Cardiac fibroblast (primary cell): ENCODE measurements around the gene FOXK1.
A peak's percentile ranks its signal among the peaks of the same experiment; 100 is the strongest.
"Not testable (repeated sequence)": the region's sequence is repeated elsewhere in the genome, so short reads cannot be mapped to it uniquely, and the experiment has no call there.

ENCODE experiments used
- DNase-seq, 2 donors: peaks; one replicate each; pipeline versions ENCODE4 v3.0.0 to v3.0.0-alpha.2; 2010; ENCODE audit warnings: low read depth in 2 of 2
- H3K4me3 ChIP-seq, 2 donors: replicated peaks in 1 of 2; 1 replicate in 1 of 2; 2 replicates in 1 of 2; pipeline ENCODE4 v1.5.1; 2011; ENCODE audit warnings: low read depth in 2 of 2, low read length in 2 of 2, mild to moderate bottlenecking in 2 of 2, moderate library complexity in 1 of 2
- TF ChIP-seq, protein P1 (sequence below): IDR thresholded peaks from one replicate; pipeline ENCODE4 v1.5.1; 2011; ENCODE audit warnings: low read depth, mild to moderate bottlenecking, low read length, inconsistent platforms

The FOXK1 gene

DNA sequence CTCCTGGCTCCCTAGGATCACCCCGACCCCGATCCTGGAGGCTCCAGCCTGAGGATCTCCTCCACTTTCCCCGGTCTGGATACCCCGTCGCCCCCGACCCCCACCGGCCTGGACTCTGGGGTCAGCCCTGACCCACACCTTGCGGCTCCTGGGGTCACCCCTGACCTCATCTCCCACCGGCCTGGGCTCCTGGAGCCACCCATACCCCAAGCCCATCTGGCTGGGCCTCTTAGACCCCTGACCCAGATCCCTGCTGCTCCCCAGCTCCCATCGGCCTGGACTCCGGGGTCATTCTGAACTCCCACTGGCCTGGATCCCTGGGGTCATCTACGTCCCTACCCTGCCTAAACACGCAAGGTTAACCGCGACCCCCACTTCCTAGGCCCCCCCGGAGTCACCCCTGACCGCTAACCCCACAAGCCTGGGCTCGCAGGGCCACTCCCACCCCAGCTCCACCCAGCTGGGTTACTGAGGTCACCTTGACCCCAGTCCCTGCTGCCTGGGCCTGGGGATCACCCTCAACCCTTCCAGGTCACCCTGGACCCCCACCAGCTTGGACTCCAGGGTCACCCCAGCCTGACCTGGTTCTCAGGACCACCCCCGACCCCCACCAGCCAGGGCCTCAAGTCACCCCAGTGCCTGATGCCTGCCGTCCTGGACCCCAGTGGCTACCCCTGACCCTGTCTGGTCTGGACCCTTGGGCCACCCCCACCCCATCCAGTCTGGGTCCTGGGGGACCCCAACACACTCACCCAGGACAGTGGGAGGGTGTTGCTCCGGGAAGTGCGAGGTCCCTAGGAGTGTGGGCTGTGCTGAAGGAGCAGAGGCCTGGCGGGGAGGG lies 1.2 kb downstream of the FOXK1 start:
- TF ChIP-seq, protein P1, sequence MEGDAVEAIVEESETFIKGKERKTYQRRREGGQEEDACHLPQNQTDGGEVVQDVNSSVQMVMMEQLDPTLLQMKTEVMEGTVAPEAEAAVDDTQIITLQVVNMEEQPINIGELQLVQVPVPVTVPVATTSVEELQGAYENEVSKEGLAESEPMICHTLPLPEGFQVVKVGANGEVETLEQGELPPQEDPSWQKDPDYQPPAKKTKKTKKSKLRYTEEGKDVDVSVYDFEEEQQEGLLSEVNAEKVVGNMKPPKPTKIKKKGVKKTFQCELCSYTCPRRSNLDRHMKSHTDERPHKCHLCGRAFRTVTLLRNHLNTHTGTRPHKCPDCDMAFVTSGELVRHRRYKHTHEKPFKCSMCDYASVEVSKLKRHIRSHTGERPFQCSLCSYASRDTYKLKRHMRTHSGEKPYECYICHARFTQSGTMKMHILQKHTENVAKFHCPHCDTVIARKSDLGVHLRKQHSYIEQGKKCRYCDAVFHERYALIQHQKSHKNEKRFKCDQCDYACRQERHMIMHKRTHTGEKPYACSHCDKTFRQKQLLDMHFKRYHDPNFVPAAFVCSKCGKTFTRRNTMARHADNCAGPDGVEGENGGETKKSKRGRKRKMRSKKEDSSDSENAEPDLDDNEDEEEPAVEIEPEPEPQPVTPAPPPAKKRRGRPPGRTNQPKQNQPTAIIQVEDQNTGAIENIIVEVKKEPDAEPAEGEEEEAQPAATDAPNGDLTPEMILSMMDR = no peak
- peak in 1 of 2 donors; percentile 26 for DNase-seq

DNA sequence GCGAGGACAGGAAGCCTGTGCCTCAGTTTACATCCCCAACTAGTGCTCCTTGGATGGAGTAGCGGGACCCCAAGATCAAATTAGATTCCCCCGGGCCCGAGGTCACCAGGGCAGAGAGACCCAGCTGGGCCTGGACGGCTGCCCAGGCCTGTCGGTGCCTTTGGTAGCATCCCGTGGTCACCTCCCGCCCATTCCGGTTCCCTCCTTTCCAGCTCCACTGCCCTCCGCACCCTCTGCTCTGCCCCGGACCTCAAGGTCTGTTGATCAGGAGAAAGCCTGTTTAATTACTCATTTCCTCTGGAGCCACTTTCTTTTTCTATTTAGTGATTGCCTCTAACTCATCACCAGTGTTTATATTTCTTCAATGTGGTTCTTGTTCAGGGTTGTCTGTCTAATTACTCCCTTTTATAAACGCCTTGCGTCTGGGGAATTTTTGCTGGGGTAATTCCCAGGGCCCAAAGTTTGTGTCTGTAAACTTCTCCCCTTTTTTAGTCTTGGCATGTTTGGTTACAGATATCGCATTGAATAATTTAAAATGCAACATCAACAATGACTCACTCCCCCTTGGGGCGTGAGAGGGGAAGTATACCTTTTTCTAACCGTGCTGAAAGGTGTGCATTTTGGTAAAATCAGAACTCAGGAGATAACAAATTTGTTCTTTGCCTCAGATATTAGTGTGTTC lies 1.9 kb downstream of the FOXK1 start:
- DNase-seq = peak; percentile 71 to 76
- peak overlapping the region; percentile 89 to 90 for H3K4me3 ChIP-seq
- TF ChIP-seq, protein P1 = no peak

More for the DNA sequence above, 1.2 kb downstream of the FOXK1 start:
- H3K4me3 ChIP-seq = peak overlapping the region; percentile 89 to 90

DNA sequence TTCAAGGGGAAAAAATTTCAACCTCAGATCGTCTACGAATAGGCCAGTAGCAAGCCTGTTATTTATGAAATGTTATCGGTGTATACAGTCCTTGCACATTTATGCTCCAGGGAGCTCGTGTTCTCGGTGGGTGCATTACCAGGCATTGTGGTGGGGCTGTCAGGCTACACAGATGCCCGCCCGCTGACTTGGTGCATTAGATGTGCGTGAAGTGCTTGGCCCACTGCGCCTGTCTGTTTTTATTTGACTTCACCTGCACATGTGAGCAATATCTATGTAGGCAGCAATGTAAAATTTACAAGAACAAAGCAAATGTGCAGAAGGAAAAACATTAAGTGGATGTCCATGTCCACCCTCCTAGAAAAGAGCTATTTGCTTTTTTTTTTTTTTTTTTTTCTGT lies 2.8 kb downstream of the FOXK1 start:
- H3K4me3 ChIP-seq = peak overlapping the region in 1 of 2 donors; percentile 90
- TF ChIP-seq, protein P1 = no peak
- no peak for DNase-seq

DNA sequence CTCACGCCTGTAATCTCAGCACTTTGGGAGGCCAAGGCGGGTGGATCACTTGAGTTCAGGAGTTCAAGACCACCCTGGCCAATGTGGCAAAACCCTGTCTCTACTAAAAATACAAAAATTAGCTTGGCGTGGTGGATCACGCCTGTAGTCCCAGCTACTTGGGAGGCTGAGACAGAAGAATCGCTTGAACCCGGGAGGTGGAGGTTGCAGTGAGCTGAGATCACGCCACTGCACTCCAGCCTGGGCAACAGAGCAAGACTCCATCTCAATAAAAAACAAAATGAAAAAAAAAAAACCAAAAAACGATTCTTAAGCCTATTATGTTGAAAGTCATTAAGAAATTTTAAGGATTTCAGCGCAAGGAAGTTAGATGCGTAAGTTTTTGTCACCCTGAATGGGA lies 3.6 kb downstream of the FOXK1 start:
- DNase-seq, H3K4me3 ChIP-seq: not testable (repeated sequence)

DNA sequence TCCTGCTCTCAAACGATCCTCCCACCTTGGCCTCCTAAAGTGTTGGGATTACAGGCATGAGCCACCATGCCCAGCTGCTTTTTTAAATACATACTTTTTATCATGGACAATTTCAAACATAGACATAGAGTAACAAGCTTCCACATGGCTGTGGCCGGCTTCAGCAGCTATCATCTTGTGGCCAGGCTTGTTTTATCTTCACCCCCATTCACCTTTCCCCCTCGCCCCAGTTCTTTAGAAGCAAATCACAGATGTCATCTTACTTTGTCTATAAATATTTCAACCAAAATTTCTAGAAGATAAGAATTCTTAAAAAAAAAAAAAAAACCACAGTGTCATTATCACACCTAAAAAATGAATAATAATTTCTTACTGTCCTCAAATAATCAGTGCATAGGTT lies 5.9 kb downstream of the FOXK1 start:
- no peak for DNase-seq
- TF ChIP-seq, protein P1 = no peak
- H3K4me3 ChIP-seq = no peak overlapping the region

DNA sequence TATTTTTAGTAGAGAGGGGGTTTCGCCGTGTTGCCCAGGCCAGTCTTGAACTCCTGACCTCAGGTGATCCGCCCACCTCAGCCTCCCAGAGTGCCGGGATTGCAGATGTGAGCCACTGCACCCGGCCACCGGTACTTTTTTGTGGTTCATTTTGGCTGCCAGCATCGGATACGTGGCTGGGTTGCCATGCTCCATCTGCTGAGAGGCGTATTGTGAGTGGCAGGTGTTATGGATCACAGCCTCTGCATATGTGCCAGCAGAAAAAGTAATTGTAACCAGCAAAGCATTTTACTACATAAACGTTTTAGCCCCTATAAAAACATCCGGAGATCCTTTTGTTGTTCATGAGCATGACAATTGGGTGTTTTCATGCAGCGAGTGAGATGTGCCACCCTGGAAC lies 7.1 kb downstream of the FOXK1 start:
- DNase-seq = no peak
- no peak overlapping the region for H3K4me3 ChIP-seq
- TF ChIP-seq, protein P1 = no peak

DNA sequence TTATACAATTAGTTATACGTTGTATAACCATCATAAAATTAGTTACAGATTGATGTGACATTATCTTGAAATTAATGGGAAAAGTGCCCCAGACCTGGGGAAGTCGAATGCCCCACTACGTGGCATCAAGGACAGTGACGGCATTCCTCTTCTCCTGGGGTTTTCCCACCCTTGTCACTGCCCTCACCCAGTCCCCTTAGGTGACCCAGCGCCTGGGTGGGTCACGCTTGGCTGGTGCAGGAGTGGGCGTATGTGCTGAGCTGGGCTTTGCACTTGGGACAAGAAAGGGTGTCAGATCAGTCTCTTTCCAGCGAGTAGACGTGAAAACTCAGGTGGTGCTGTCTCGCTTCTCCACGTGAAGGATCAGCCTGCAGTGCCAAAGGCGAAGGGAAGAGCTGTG lies 7.6 kb downstream of the FOXK1 start:
- H3K4me3 ChIP-seq = no peak overlapping the region
- TF ChIP-seq, protein P1 = no peak

More for the DNA sequence above, 7.6 kb downstream of the FOXK1 start:
- DNase-seq = no peak
